HepG2 (cell line): ENCODE results near the gene SPACA4. TPM values are rescaled to one million over a fixed set of nuclear protein-coding genes. Genes with fewer than 3 reads are reported as not detected.

ENCODE experiments used
- CHD4 ChIP-seq: fragments of 200-600 bp; sonication (generic); IDR thresholded peaks from 2 replicates; pipeline ENCODE4 v1.7.0; 2017; ENCODE audit warnings: mild to moderate bottlenecking, low read length, borderline replicate concordance
- ETV6 ChIP-seq: sonication (generic); formaldehyde crosslinking; conservative IDR thresholded peaks from 2 replicates; pipeline ENCODE4 v1.4.0; 2020; ENCODE audit warnings: missing genetic modification reagents
- FIP1L1 ChIP-seq: fragments of 200-400 bp; formaldehyde crosslinking; IDR thresholded peaks from 2 replicates; pipeline ENCODE4 v1.6.1; 2018; ENCODE audit warnings: low read depth, mild to moderate bottlenecking, low read length, moderate library complexity, borderline replicate concordance; ENCODE audit not compliant: insufficient read depth
- FOXA1 ChIP-seq, 2 experiments: fragments of 450-650 bp in 1 of 2; sonication (generic) in 1 of 2; formaldehyde crosslinking in 1 of 2; IDR thresholded peaks; 2 replicates each; pipeline versions ENCODE4 v1.4.0 to v1.6.1; 2016 to 2020; ENCODE audit warnings: missing genetic modification reagents in 1 of 2
- FOXK2 ChIP-seq: fragments of 450-650 bp; IDR thresholded peaks from 2 replicates; pipeline ENCODE4 v1.6.1; 2016
- ISL2 ChIP-seq: sonication (generic); formaldehyde crosslinking; IDR thresholded peaks from 2 replicates; pipeline ENCODE4 v1.5.0; 2020; ENCODE audit warnings: missing genetic modification reagents
- KLF15 ChIP-seq: sonication (generic); formaldehyde crosslinking; IDR thresholded peaks from 2 replicates; pipeline ENCODE4 v1.8.1; 2023; ENCODE audit warnings: borderline replicate concordance, mild to moderate bottlenecking, inconsistent platforms, missing genetic modification reagents, mixed read lengths
- MEIS2 ChIP-seq: sonication (generic); formaldehyde crosslinking; IDR thresholded peaks from 2 replicates; pipeline ENCODE4 v1.9.0; 2021; ENCODE audit warnings: mild to moderate bottlenecking, missing genetic modification reagents
- MLLT10 ChIP-seq: sonication (generic); formaldehyde crosslinking; IDR thresholded peaks from 2 replicates; pipeline ENCODE4 v1.4.0; 2020; ENCODE audit warnings: missing genetic modification reagents
- NFIC ChIP-seq: IDR thresholded peaks from 2 replicates; pipeline ENCODE4 v1.6.1; 2012; ENCODE audit warnings: mild to moderate bottlenecking, low read length, inconsistent platforms
- PHB2 ChIP-seq: fragments of 450-650 bp; IDR thresholded peaks from 2 replicates; pipeline ENCODE4 v1.6.1; 2018; ENCODE audit not compliant: partially characterized antibody
- RORA ChIP-seq: sonication (generic); formaldehyde crosslinking; IDR thresholded peaks from 2 replicates; pipeline ENCODE4 v1.5.0; 2020; ENCODE audit warnings: mild to moderate bottlenecking, missing genetic modification reagents, moderate library complexity
- SIN3A ChIP-seq: IDR thresholded peaks from 2 replicates; pipeline ENCODE4 v1.6.1; 2011; ENCODE audit warnings: low read depth, mild to moderate bottlenecking, control low read depth, low read length, borderline replicate concordance
- SOX13 ChIP-seq, 3 experiments: fragments of 450-650 bp in 1 of 3; sonication (generic) in 1 of 3; formaldehyde crosslinking in 1 of 3; IDR thresholded peaks in 2 of 3; conservative IDR thresholded peaks in 1 of 3; 2 replicates each; pipeline versions ENCODE4 v1.5.0 to v1.6.1; 2016 to 2020; ENCODE audit warnings: antibody characterized with exemption in 1 of 3, mild to moderate bottlenecking in 1 of 3, missing compliant biosample characterization in 1 of 3, missing genetic modification reagents in 1 of 3, moderate library complexity in 1 of 3
- ZFP82 ChIP-seq: sonication (generic); formaldehyde crosslinking; IDR thresholded peaks from 2 replicates; pipeline ENCODE4 v1.5.1; 2020; ENCODE audit warnings: mild to moderate bottlenecking, missing genetic modification reagents, borderline replicate concordance
- ZMYM3 ChIP-seq: sonication (generic); formaldehyde crosslinking; IDR thresholded peaks from 2 replicates; pipeline ENCODE4 v1.5.1; 2020; ENCODE audit warnings: mild to moderate bottlenecking, missing genetic modification reagents
- ZMYM4 ChIP-seq: sonication (generic); formaldehyde crosslinking; IDR thresholded peaks from 2 replicates; pipeline ENCODE4 v1.8.1; 2023; ENCODE audit warnings: mild to moderate bottlenecking, missing genetic modification reagents
- ZNF124 ChIP-seq: sonication (generic); formaldehyde crosslinking; IDR thresholded peaks from 2 replicates; pipeline ENCODE4 v1.4.0; 2020; ENCODE audit warnings: missing genetic modification reagents
- ZNF382 ChIP-seq: sonication (generic); formaldehyde crosslinking; IDR thresholded peaks from 2 replicates; pipeline ENCODE4 v1.5.0; 2020; ENCODE audit warnings: missing genetic modification reagents, mild to moderate bottlenecking, borderline replicate concordance
- ZNF446 ChIP-seq: sonication (generic); formaldehyde crosslinking; IDR thresholded peaks from 2 replicates; pipeline ENCODE4 v1.5.0; 2020; ENCODE audit warnings: mild to moderate bottlenecking, missing genetic modification reagents
- ZNF768 ChIP-seq: sonication (generic); formaldehyde crosslinking; IDR thresholded peaks from 2 replicates; pipeline ENCODE4 v1.4.0; 2020; ENCODE audit warnings: missing genetic modification reagents
- ZSCAN12 ChIP-seq: sonication (generic); formaldehyde crosslinking; IDR thresholded peaks from 2 replicates; pipeline ENCODE4 v1.9.0; 2021; ENCODE audit warnings: mild to moderate bottlenecking, missing genetic modification reagents
- polyA plus RNA-seq, 8 experiments: library from polyadenylated mRNA; depleted of rRNA in 3 of 8; stranded (reverse) in 7 of 8; unstranded in 1 of 8; fragments of >200 nt; fragmentation: Illumina TruSeq in 4 of 8; extraction: Trizol in 4 of 8; gene quantifications; 2 replicates each; pipeline versions ENCODE4 v1.2.1 to v1.2.3, GENCODE V29; 2011 to 2016; ENCODE audit warnings: low read depth in 4 of 8, missing spikeins in 1 of 8, mixed read lengths in 1 of 8; ENCODE audit not compliant: insufficient read depth in 1 of 8
- total RNA-seq, 5 experiments: library from RNA; depleted of rRNA; stranded (reverse); fragments of >200 nt; fragmentation: Illumina TruSeq; extraction: Trizol; gene quantifications; 2 replicates each; pipeline ENCODE4 v1.2.3, GENCODE V29; 2016; ENCODE audit warnings: low read depth in 1 of 5
- TF ChIP-seq, protein P1 (sequence below): sonication (generic); formaldehyde crosslinking; IDR thresholded peaks from 2 replicates; pipeline ENCODE4 v1.4.0; 2020; ENCODE audit warnings: missing genetic modification reagents
- TF ChIP-seq, protein P2 (sequence below): IDR thresholded peaks from 2 replicates; pipeline ENCODE4 v1.6.1; 2016; ENCODE audit warnings: mild to moderate bottlenecking
- TF ChIP-seq, protein P3 (sequence below): sonication (generic); formaldehyde crosslinking; IDR thresholded peaks from 2 replicates; pipeline ENCODE4 v1.9.0; 2022; ENCODE audit warnings: low read depth, missing genetic modification reagents

Gene SPACA4
- total and polyA plus RNA-seq, 2 of the 13 experiments (the other 11 are each of a cell fraction or from before 2014, with no cell fraction given) = not detected

DNA sequence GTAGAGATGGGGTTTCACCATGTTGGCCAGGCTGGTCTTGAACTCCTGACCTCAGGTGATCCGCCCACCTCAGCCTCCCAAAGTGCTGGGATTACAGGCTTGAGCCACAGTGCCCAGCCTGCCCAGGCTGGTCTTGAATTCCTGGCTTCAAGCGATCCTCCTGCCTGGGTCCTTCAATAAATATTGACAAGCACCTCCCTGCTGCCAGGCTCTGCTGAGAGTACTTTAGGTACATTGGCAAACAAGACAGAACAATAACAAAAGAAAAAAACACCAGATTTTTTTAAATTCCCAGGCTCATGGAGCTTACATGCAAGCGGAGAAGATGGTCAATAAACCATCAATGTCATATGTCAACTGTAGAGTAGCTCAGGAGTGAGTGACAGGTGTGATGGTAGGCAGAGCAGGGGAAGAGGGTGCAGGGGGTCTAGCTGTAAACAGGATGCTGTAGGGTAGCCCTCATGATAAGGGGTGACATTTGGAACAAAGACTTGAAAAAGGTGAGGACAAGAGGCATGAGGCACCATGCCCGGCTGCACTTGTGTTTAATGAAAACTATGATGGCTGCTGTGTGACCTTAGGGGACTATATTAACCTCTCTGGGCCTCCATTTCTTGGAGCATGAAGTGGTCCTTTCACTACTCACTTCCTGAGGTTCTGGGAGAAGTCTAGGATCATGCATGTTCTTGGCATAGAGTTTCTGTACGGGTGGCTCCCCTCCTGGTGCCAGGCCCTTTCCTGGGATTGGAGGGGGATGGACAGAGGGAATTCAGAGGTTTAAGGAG lies 35.0 kb upstream of the SPACA4 start (continued):
- TF ChIP-seq, protein P1, sequence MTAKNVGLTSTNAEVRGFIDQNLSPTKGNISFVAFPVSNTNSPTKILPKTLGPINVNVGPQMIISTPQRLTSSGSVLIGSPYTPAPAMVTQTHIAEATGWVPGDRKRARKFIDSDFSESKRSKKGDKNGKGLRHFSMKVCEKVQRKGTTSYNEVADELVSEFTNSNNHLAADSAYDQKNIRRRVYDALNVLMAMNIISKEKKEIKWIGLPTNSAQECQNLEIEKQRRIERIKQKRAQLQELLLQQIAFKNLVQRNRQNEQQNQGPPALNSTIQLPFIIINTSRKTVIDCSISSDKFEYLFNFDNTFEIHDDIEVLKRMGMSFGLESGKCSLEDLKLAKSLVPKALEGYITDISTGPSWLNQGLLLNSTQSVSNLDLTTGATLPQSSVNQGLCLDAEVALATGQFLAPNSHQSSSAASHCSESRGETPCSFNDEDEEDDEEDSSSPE (CRISPR knock-in tag) = no peak
- TF ChIP-seq SOX13 (IDR thresholded peaks at IDR 0.05) = no peak
- TF ChIP-seq SOX13 (CRISPR knock-in tag; conservative IDR thresholded peaks at IDR 0.05 in 1 of 2, IDR thresholded peaks at IDR 0.05 in 1 of 2) = peak in 1 of 2 experiments; percentile 77; a peak in 2 of 4 replicates
- no peak for TF ChIP-seq ZFP82
- TF ChIP-seq ZNF446 = no peak
- peak; percentile 70 for TF ChIP-seq CHD4
- peak; percentile 65 for TF ChIP-seq FOXA1 (IDR thresholded peaks at IDR 0.05)
- peak; percentile 59 for TF ChIP-seq FOXA1 (CRISPR knock-in tag; IDR thresholded peaks at IDR 0.05)
- TF ChIP-seq SIN3A = no peak
- no peak for TF ChIP-seq ZMYM4 (CRISPR knock-in tag)
- no peak for TF ChIP-seq ZSCAN12 (CRISPR knock-in tag)
- peak; percentile 97 for TF ChIP-seq ZNF768 (CRISPR knock-in tag)
- no peak for TF ChIP-seq MEIS2
- TF ChIP-seq FIP1L1 = no peak
- TF ChIP-seq RORA (CRISPR knock-in tag) = no peak
- TF ChIP-seq, protein P2, sequence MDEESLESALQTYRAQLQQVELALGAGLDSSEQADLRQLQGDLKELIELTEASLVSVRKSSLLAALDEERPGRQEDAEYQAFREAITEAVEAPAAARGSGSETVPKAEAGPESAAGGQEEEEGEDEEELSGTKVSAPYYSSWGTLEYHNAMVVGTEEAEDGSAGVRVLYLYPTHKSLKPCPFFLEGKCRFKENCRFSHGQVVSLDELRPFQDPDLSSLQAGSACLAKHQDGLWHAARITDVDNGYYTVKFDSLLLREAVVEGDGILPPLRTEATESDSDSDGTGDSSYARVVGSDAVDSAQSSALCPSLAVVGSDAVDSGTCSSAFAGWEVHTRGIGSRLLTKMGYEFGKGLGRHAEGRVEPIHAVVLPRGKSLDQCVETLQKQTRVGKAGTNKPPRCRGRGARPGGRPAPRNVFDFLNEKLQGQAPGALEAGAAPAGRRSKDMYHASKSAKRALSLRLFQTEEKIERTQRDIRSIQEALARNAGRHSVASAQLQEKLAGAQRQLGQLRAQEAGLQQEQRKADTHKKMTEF = 0 out of 2 replicates have a peak, but pooled peaks have one; percentile 23
- TF ChIP-seq ZNF382 (CRISPR knock-in tag) = no peak
- TF ChIP-seq NFIC = no peak
- no peak for TF ChIP-seq ISL2 (CRISPR knock-in tag)
- TF ChIP-seq ETV6 (CRISPR knock-in tag) = no peak
- TF ChIP-seq ZMYM3 (CRISPR knock-in tag) = peak; percentile 85
- no peak for TF ChIP-seq KLF15 (CRISPR knock-in tag)
- no peak for TF ChIP-seq ZNF124 (CRISPR knock-in tag)
- no peak for TF ChIP-seq FOXK2
- no peak for TF ChIP-seq MLLT10 (CRISPR knock-in tag)
- TF ChIP-seq PHB2 = no peak
- TF ChIP-seq, protein P3, sequence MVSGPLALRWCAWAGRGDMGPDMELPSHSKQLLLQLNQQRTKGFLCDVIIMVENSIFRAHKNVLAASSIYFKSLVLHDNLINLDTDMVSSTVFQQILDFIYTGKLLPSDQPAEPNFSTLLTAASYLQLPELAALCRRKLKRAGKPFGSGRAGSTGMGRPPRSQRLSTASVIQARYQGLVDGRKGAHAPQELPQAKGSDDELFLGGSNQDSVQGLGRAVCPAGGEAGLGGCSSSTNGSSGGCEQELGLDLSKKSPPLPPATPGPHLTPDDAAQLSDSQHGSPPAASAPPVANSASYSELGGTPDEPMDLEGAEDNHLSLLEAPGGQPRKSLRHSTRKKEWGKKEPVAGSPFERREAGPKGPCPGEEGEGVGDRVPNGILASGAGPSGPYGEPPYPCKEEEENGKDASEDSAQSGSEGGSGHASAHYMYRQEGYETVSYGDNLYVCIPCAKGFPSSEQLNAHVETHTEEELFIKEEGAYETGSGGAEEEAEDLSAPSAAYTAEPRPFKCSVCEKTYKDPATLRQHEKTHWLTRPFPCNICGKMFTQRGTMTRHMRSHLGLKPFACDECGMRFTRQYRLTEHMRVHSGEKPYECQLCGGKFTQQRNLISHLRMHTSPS (CRISPR knock-in tag) = peak; percentile 84
